ENCODE measurements around the gene S100A2.

S100A2 gene

DNA sequence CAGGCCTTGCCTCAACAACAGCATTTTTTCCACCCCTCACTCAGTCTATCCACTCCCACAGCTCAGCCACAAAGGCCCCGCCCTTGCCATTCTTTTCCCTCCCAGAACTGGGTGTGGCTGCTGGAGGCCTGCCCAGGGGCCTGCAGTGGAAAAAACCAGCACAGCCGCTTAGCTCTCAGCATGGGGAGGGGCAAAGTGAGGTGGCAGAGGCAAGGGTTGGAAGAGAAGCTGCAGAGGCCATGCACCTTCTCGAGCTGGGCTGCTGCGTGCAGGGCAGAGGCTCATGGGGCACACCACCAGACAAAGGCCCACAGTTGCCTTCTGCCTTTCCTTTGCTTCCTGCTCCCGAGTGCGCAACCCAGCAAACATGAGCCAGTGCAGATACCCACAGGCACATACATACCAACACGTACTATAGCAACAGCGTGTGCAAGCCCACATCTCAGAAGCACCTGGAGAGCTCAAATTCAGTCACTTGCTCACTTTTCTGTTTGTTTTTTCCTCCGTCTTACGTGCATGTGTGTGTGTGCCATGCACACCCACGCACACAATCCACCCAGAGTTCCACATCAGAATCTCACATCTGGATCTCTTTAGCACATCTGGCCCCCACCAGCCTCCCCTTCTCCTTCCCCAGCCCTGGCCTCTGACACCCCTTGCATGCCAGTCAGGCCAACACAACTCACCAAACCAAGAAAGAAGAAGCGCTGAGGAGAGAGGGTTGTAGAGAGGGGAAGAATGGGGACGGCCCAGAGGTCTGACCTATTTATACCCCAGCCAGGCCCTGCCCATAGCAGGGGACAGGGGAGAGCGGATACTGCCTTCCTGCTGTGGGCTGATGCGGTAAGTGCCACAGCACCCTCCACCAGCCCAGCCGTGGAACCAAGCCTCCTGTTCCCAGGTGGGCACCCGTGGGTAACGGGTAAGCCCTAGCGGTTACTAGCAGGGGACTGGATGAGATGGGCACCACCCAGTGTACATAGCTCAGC is 20.3 kb downstream of the S100A2 start, which contains the start of gene S100A4:
S100A4 (minus strand) TSS at position 740 of the 989 bp plus-strand sequence. CDS start 1,012 bp downstream, outside the sequence.
- TF ChIP-seq EZH2phosphoT487 (IDR thresholded peaks at IDR 0.05; ENCODE audit: low read depth), result no peak
- TF ChIP-seq, protein P1, sequence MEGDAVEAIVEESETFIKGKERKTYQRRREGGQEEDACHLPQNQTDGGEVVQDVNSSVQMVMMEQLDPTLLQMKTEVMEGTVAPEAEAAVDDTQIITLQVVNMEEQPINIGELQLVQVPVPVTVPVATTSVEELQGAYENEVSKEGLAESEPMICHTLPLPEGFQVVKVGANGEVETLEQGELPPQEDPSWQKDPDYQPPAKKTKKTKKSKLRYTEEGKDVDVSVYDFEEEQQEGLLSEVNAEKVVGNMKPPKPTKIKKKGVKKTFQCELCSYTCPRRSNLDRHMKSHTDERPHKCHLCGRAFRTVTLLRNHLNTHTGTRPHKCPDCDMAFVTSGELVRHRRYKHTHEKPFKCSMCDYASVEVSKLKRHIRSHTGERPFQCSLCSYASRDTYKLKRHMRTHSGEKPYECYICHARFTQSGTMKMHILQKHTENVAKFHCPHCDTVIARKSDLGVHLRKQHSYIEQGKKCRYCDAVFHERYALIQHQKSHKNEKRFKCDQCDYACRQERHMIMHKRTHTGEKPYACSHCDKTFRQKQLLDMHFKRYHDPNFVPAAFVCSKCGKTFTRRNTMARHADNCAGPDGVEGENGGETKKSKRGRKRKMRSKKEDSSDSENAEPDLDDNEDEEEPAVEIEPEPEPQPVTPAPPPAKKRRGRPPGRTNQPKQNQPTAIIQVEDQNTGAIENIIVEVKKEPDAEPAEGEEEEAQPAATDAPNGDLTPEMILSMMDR (IDR thresholded peaks at IDR 0.05; ENCODE audit: low read depth, low read length), result no peak
- no peaks in the 10 kb centered on the region for H3K79me2 ChIP-seq (ENCODE audit: low read length)
- H3K4me1 ChIP-seq (ENCODE audit: low read length), result peaks cover 37% of the 10 kb centered on the region
- peak within 1 kb of the TSS; percentile 72 for H3K4me3 ChIP-seq (ENCODE audit: low read length)
- H2AFZ ChIP-seq (ENCODE audit: low read depth, low read length), result peak within 1 kb of the TSS; percentile 17
- no peaks in the 10 kb centered on the region for H4K20me1 ChIP-seq (ENCODE audit: insufficient read depth, low read length)
- peak within 1 kb of the TSS; percentile 84 for H3K9ac ChIP-seq (ENCODE audit: low read length)
- peak within 1 kb of the TSS; percentile 83 for H3K4me2 ChIP-seq (ENCODE audit: low read length)
- H3K9me3 ChIP-seq (ENCODE audit: insufficient read depth, low read length), result no peaks in the 10 kb centered on the region
- no peaks in the 10 kb centered on the region for H3K27me3 ChIP-seq (ENCODE audit: low read depth, low read length)
- peaks cover 14% of the 10 kb centered on the region for H3K36me3 ChIP-seq (replicated peaks; ENCODE audit: low read depth, low read length)
- peak within 1 kb of the TSS; percentile 74 for H3K27ac ChIP-seq (ENCODE audit: low read length)

DNA sequence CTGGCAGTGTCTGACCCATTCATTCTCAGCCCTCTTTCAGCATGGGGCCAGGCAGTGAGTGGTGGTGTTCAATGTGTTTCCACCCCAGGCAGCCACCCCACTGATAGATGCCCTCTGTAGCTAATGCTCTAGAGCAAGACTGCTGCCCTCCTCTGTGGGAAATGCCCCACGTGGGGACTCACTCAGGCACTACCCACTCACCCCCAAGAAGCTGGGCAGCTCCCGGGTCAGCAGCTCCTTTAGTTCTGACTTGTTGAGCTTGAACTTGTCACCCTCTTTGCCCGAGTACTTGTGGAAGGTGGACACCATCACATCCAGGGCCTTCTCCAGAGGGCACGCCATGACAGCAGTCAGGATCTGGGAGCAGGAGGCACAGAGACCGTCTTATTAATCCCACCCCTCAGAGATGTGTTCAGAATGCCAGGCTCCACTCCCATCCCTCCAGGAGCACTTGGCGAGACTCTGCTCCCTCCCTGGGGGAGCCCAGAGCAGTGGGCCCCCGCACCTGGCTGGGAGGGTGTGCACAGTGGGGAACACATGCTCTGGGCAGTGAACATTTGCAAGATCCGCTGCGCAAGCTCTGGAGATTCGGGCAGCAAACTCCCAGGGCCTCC is 21.1 kb downstream of the S100A2 start:
- H4K20me1 ChIP-seq (ENCODE audit: insufficient read depth, low read length), result no peaks in the 10 kb centered on the region
- TF ChIP-seq, protein P1 (IDR thresholded peaks at IDR 0.05; ENCODE audit: low read depth, low read length), result no peak
- no peak for TF ChIP-seq EZH2phosphoT487 (IDR thresholded peaks at IDR 0.05; ENCODE audit: low read depth)
- H3K27me3 ChIP-seq (ENCODE audit: low read depth, low read length), result no peaks in the 10 kb centered on the region
- no peaks in the 10 kb centered on the region for H3K9me3 ChIP-seq (ENCODE audit: insufficient read depth, low read length)
- no peaks in the 10 kb centered on the region for H3K79me2 ChIP-seq (ENCODE audit: low read length)
- peak overlapping the region; percentile 74; the same call in 1 of the 2 replicates for H3K27ac ChIP-seq (ENCODE audit: low read length)
- peak overlapping the region; percentile 72 for H3K4me3 ChIP-seq (ENCODE audit: low read length)
- peaks cover 39% of the 10 kb centered on the region for H3K4me1 ChIP-seq (ENCODE audit: low read length)
- peak overlapping the region; percentile 23; the same call in 1 of the 2 replicates for H3K9ac ChIP-seq (ENCODE audit: low read length)
- no peak overlapping the region for H2AFZ ChIP-seq (ENCODE audit: low read depth, low read length)
- peaks cover 14% of the 10 kb centered on the region for H3K36me3 ChIP-seq (replicated peaks; ENCODE audit: low read depth, low read length)
- peak overlapping the region; percentile 83 for H3K4me2 ChIP-seq (ENCODE audit: low read length)

DNA sequence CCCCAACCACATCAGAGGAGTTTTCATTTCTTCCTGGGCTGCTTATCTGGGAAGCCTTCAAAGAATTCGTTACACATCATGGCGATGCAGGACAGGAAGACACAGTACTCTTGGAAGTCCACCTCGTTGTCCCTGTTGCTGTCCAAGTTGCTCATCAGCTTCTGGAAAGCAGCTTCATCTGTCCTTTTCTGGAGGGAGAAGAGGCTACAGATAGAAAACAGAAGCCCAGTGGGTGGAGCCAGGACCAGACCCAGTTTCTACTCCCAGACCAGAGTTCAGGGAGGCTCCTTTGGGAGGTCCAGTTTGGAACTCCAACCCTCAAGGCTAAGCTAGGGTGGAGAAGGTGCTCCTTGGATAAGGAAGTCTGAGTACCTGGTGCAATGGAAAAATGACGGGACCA is 21.9 kb downstream of the S100A2 start:
- Histone ChIP-seq H2AFZ (ENCODE audit: low read depth, low read length) (no peak overlapping the region), H3K4me3 (ENCODE audit: low read length) (no peak overlapping the region), H3K9ac (ENCODE audit: low read length) (no peak overlapping the region), H3K36me3 (replicated peaks; ENCODE audit: low read depth, low read length) (peaks cover 14% of the 10 kb centered on the region), H3K4me1 (ENCODE audit: low read length) (peaks cover 39% of the 10 kb centered on the region), H3K9me3 (ENCODE audit: insufficient read depth, low read length) (no peaks in the 10 kb centered on the region), H3K4me2 (ENCODE audit: low read length) (no peak overlapping the region), H3K27me3 (ENCODE audit: low read depth, low read length) (no peaks in the 10 kb centered on the region), H3K27ac (ENCODE audit: low read length) (no peak overlapping the region), H3K79me2 (ENCODE audit: low read length) (no peaks in the 10 kb centered on the region), H4K20me1 (ENCODE audit: insufficient read depth, low read length) (no peaks in the 10 kb centered on the region)
- TF ChIP-seq, protein P1 (IDR thresholded peaks at IDR 0.05; ENCODE audit: low read depth, low read length), result no peak
- no peak for TF ChIP-seq EZH2phosphoT487 (IDR thresholded peaks at IDR 0.05; ENCODE audit: low read depth)

Measured in OCI-LY3 (cell line).